Pons (tissue), 1 donor: ENCODE results near the gene RNF26.
"Not testable (repeated sequence)": the region's sequence is repeated elsewhere in the genome, so short reads cannot be mapped to it uniquely, and the experiment has no call there.

Experiments
- DNase-seq: peaks from one replicate; pipeline ENCODE4 v3.0.0-alpha.2; 2016; ENCODE audit warnings: low spot score

RNF26 gene

GRCh38 chr11:119371778-119372182 is 37.5 kb downstream of the RNF26 start:
- DNase-seq: peak; percentile 80

DNA sequence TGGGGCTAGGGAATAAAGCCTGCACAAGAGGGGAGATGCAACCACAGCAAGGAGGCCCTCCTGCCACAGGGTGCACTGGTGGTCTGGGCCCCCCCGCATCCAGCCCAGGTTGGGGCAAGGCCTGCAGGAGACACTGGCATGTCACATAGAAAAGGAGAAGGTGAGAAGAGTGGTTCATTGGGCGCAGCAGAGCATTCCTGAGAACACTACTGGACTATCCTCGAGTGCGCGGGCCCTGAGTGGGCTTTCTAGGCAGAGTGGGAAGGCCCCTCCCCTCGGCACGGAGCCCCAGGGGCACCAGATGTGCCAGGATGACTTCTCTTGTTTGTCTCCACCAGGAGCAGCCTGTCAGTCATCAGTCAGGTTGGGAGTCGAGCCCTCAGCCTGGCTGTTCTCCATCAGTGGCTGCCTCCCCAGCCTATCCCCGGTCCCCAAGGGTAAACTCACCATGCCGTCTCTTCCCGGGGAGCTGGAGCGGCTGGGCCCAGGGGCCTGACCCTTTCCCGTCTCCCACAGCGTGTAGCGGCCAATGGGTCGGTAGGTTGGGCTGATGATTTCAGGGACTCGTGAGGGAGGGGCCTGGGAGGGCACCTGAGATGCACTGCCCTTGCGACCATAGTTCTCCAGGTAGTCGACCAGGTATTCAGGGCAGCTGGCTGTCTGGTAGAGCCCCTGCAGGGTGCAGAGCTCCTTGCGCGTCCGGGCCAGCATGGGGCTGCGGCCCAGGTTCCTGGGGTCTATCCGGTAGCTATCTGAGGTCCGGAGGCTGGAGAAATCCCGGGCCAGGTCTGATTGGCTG is 38.1 kb downstream of the RNF26 start:
- no peak for DNase-seq

GRCh38 chr11:119373059-119373920 is 39.0 kb downstream of the RNF26 start:
- no peak for DNase-seq

GRCh38 chr11:119373921-119374631 is 39.7 kb downstream of the RNF26 start:
- DNase-seq: peak; percentile 92

DNA sequence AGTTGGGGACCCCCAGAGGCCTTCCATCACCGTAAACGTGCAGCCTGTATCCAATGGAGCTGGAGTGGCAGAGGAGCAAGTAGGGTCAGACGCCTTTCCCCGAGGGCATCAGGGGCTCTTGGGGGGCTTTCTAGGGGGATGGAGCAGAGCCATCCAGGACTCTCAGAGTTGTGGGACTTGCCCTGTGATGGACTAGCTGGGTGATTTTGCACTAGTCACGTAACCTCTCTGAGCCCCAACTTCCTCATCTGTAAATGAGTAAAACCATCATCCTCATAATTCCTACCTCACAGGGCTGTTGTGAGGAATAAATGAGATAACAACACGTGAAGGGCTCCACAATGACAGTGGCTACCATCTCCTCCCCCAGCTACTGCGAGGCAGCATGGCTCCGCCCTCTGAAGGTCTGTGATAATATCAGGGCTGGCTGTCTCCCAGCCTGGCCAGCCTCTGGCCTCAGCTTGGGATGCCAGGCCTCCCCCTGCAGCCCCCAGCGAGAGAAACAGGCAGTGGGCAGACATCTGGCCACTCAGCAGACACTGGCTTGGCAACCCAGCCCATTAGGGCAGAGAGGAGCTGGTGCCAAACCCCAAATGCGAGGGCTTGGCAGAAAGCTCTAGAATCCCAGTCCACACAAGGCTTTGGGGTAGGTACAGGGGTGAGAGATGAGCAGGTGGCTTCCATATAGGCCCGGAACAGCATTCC is 40.5 kb downstream of the RNF26 start:
- DNase-seq: peak; percentile 76

GRCh38 chr11:119375337-119376196 is 41.2 kb downstream of the RNF26 start:
- peak; percentile 94 for DNase-seq

DNA sequence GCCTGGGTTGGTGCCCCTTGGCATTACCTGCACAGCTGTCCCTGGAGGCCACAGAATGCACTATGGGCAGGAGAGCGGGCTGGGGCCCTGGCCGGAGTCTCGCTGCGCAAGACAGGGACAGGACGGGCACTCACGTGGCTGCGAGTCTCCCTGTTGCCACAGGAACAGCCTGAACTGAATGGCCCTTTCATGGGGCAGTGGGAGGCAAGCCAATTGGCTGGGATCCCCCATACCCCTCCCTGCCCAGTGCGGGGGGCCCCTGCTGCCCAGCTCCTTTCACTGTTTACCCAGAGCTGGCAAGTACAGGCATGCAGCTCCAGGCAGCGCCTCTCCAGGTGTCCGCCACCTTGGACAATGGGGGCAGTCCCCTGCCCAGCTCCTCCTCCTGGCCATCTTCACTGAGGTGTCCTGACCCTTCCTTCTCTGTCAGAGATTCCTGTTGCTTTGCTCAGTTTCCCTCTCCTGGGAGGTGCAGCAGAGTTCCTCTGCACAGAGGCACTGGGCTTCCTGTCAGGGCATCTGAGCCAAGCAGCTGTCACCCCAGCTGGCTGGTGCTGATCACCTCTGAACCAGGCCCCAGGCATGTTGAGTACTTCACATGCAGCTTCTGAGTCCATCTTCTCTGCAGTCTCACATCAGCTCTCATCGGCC is 42.0 kb downstream of the RNF26 start:
- DNase-seq: peak; percentile 95

DNA sequence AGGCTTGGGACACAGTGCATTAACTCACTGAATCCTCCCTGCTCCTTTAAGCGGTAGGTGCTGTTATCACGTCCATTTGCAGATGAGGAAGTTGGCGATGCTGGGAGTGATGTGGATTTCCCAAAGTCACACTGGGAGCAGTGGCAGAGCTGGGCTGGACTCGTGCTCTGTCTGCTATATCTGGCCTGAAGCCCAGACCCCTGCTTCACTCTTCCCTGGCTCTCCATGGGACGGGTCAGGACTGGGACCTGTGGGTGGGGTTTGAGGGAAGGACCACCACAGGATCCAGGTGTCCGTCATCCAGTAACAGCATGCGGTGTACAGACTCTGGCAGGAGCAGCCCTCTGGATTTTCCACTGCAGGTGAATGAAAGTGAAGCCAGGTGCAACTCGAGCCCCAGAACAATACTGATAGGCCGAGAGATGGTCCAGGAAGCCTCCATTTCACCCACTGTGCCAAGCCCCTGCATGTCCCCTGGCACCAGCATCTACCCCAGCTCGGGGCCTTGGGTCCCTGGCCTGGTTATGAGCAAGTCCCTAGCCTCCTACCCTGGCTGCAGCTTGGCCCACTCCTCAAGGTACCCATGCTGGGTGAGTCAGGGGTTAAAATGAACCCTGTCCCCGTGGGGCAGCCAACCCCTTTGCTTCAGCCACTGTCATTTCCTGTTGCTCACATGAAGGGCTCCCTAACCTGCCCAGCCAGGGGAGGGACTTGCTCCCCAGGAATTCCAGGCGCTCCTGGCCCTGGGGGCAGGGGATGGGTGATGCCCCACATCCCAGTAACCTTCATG is 43.0 kb downstream of the RNF26 start:
- DNase-seq: no peak

- no peak for DNase-seq
These were observed 43.8 kb downstream of the RNF26 start for GRCh38 chr11:119377961-119378667.

- DNase-seq: no peak
These were observed 44.6 kb downstream of the RNF26 start for GRCh38 chr11:119378851-119379465.

DNA sequence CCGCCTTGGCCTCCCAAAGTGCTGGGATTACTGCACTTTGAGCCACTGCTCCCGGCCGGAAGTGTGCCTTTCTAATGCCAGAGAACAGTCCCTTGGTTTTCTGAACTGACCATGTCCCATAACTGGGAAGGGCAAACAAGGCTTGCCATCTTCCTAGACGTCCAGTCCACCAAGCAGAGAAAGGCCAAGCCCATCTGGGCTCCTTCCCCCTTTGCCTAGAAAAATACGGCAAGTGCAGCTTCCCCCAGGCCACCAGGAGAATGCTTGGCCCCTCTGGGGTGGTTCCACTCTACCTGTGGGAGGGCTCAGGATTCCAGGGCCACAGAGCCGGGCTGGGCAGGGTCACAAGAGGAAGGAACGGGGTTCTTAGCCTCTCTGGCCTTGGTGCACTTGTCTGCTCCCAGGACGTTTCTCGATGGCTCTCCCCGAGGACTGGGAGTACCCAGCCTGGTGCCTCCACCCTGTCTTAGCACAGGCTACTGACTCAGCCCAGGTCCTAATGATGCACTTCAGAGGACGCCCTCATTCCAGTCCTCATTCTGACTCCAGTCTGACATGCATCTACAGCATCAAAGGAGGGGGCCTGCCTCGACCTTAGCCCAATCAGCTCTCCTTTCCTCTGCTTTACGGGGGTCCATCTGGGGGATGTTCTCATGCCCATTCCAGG is 46.0 kb downstream of the RNF26 start:
- no peak for DNase-seq

DNA sequence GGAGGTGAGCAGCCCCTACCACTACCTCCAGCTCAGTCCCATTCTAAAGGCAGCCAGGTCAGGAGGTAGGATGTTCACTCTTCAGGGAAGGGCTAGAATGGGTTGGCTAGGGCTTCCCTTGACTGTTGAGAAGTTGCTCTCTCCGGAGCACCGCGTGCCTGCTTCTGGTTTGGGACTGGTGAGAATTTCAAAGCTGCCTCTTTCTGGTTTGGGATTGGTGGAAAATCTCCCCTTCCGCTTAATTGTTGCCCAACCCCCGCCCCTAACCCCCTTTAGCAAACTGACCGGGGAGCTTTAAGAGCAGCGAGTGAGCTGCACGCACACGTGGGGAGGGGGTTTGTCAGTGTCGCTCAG is 46.5 kb downstream of the RNF26 start:
- no peak for DNase-seq

GRCh38 chr11:119381181-119381988 is 47.1 kb downstream of the RNF26 start, which contains the start of gene USP2:
Gene USP2, minus strand, starts transcription at chr11:119381690. Its CDS starts 8,210 bp downstream, at chr11:119373480.
- DNase-seq: peak; percentile 97

GRCh38 chr11:119382101-119382500 is 47.8 kb downstream of the RNF26 start:
- no peak for DNase-seq

DNA sequence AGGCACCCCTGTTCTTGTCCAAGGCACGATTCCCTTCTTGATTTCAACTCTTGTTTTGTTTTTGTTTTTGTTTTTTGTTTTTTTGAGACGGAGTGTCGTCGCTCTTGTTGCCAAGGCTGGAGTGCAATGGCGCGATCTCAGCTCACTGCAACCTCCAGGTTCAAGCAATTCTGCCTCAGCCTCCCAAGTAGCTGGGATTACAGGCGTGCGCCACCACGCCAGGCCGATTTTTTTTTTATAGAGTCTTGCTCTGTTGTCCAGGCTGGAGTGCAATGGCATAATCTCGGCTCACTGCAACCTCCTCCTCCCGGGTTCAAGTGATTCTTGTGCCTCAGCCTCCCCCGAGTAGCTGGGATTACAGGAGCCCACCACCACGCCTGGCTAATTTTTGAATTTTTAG is 48.2 kb downstream of the RNF26 start:
- DNase-seq: not testable (repeated sequence)

DNA sequence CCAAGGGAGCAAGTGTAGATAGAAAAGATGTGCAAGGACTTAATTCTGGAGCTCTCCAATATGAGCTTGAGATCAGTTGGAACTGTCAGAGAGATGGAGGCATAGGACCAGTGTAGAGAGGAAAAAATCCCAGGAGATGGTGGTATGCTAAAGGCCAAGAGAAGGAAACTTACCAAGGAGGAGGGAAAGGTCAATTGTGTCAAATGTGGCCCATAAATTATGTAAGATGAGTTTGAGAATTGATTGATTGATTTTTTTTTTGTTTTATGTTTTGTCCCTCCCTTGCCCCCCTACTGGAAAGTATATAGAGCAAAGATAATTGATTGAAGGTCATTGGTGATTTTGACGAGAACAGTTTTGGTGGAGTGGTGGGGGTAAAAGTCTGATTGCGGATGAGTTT is 50.0 kb downstream of the RNF26 start:
- DNase-seq: no peak
